PC-9 (cell line): Measurements from ENCODE around the gene MPPED2. TPM values are rescaled to one million over a fixed set of nuclear protein-coding genes. Genes with fewer than 3 reads are reported as not detected.
"Not testable (repeated sequence)": the region's sequence is repeated elsewhere in the genome, so short reads cannot be mapped to it uniquely, and the experiment has no call there.

Experiments used
- BruUV-seq: library from RNA; stranded (reverse); fragments of 400-500 nt; replicated peaks from 2 replicates; lab custom pipeline; 2021; lab: Mats Ljungman, UMichigan
- CTCF ChIA-PET: fragments of 300-600 bp; sonication (Branson Sonifier 250); formaldehyde crosslinking; loops from one replicate; lab custom pipeline; 2022; ENCODE audit warnings: antibody characterized with exemption; lab: Charles Lee
- POLR2A ChIA-PET: fragments of 300-600 bp; sonication (Branson Sonifier 250); formaldehyde crosslinking; loops from one replicate; lab custom pipeline; 2022; ENCODE audit warnings: antibody characterized with exemption; ENCODE audit not compliant: unreplicated experiment; lab: Charles Lee
- DNase-seq, 2 experiments: peaks; one replicate each; pipeline versions ENCODE4 v3.0.0 to v3.0.0-alpha.2; 2015 to 2022; ENCODE audit warnings: mixed read lengths in 1 of 2
- H2AFZ ChIP-seq: fragments of 200-600 bp; sonication (generic); 2 replicates; pipeline ENCODE4 v1.8.1; 2017; ENCODE audit warnings: antibody characterized with exemption
- H3F3A ChIP-seq: fragments of 200-600 bp; sonication (generic); 2 replicates; pipeline ENCODE4 v1.8.1; 2017; ENCODE audit warnings: antibody characterized with exemption, mild to moderate bottlenecking, low read depth; ENCODE audit not compliant: insufficient read depth
- H3K27ac ChIP-seq: fragments of 200-600 bp; sonication (generic); 2 replicates; pipeline ENCODE4 v1.6.1; 2016; ENCODE audit warnings: mixed run types
- H3K27me3 ChIP-seq: fragments of 200-600 bp; sonication (generic); 2 replicates; pipeline ENCODE4 v1.6.1; 2016; ENCODE audit warnings: low read depth, mixed run types; ENCODE audit not compliant: insufficient read depth
- H3K36me3 ChIP-seq: fragments of 200-600 bp; sonication (generic); 2 replicates; pipeline ENCODE4 v1.6.1; 2016; ENCODE audit warnings: low read depth, mixed run types
- H3K4me1 ChIP-seq: fragments of 200-600 bp; sonication (generic); replicated peaks from 2 replicates; pipeline ENCODE4 v1.6.1; 2016; ENCODE audit warnings: mixed run types; ENCODE audit not compliant: insufficient read depth
- H3K4me2 ChIP-seq: fragments of 200-600 bp; sonication (generic); 2 replicates; pipeline ENCODE4 v1.6.1; 2017; ENCODE audit warnings: mixed run types
- H3K4me3 ChIP-seq: fragments of 200-600 bp; sonication (generic); 2 replicates; pipeline ENCODE4 v1.6.1; 2016; ENCODE audit warnings: mixed run types
- H3K79me2 ChIP-seq: fragments of 200-600 bp; sonication (generic); 2 replicates; pipeline ENCODE4 v1.6.1; 2017; ENCODE audit warnings: low read depth, mixed run types
- H3K9me2 ChIP-seq: fragments of 200-600 bp; sonication (generic); 2 replicates; pipeline ENCODE4 v1.8.1; 2017; ENCODE audit warnings: mild to moderate bottlenecking; ENCODE audit not compliant: insufficient read depth
- H3K9me3 ChIP-seq: fragments of 200-600 bp; sonication (generic); 2 replicates; pipeline ENCODE4 v1.8.1; 2016; ENCODE audit warnings: low read depth; ENCODE audit not compliant: insufficient read depth
- H4K20me1 ChIP-seq: fragments of 200-600 bp; sonication (generic); 2 replicates; pipeline ENCODE4 v1.8.1; 2017; ENCODE audit not compliant: insufficient read depth
- CTCF ChIP-seq: fragments of 200-600 bp; sonication (generic); conservative IDR thresholded peaks from 2 replicates; pipeline ENCODE4 v1.6.1; 2017; ENCODE audit warnings: mixed run types, antibody characterized with exemption, mild to moderate bottlenecking, moderate library complexity
- EZH2 ChIP-seq: fragments of 200-600 bp; sonication (generic); IDR thresholded peaks from 2 replicates; pipeline ENCODE4 v1.8.0; 2017; ENCODE audit warnings: antibody characterized with exemption, low read depth
- intact Hi-C: fragments of 100-400 bp; cut with micrococcal nuclease; formaldehyde crosslinking; loops from one replicate; pipeline ENCODE4 v1.10.0; 2022; ENCODE audit not compliant: unreplicated experiment
- total RNA-seq: library from RNA; stranded (reverse); gene quantifications from 2 replicates; pipeline ENCODE4 v1.2.3, GENCODE V29; 2021

MPPED2 gene
- total RNA-seq, 1 experiment from 2014 or later: not detected

- Histone ChIP-seq H3F3A (no peaks in the 10 kb centered on the region), H3K9me3 (no peaks in the 10 kb centered on the region), H3K4me3 (no peak overlapping the region), H3K27ac (no peak overlapping the region), H3K27me3 (no peaks in the 10 kb centered on the region), H3K4me1 (no peaks in the 10 kb centered on the region), H3K36me3 (no peaks in the 10 kb centered on the region), H3K4me2 (no peak overlapping the region), H4K20me1 (no peaks in the 10 kb centered on the region), H3K9me2 (no peaks in the 10 kb centered on the region), H3K79me2 (no peaks in the 10 kb centered on the region), H2AFZ (no peak overlapping the region)
- TF ChIP-seq EZH2 (no peak), CTCF (no peak)
- DNase-seq: no peak
- BruUV-seq: no TSS peak
- ChIA-PET CTCF (no interaction called here), POLR2A (no interaction called here)
- intact Hi-C loops: no loop called here
These were observed 25.7 kb downstream of the MPPED2 start for GRCh38 chr11:30560206-30561106.

GRCh38 chr11:30559004-30559403 is 27.1 kb downstream of the MPPED2 start:
- no TSS peak for BruUV-seq
- Histone ChIP-seq H4K20me1 (no peaks in the 10 kb centered on the region), H2AFZ (no peak overlapping the region), H3K4me2 (no peak overlapping the region), H3K9me3 (no peaks in the 10 kb centered on the region), H3F3A (no peaks in the 10 kb centered on the region), H3K79me2 (no peaks in the 10 kb centered on the region), H3K4me3 (no peak overlapping the region), H3K36me3 (no peaks in the 10 kb centered on the region), H3K27me3 (no peaks in the 10 kb centered on the region), H3K27ac (no peak overlapping the region), H3K9me2 (no peaks in the 10 kb centered on the region), H3K4me1 (no peaks in the 10 kb centered on the region)
- no peak for DNase-seq
- ChIA-PET POLR2A (no interaction called here), CTCF (no interaction called here)
- TF ChIP-seq EZH2: no peak
- no peak for TF ChIP-seq CTCF
- intact Hi-C loops: no loop called here

GRCh38 chr11:30554587-30554986 is 31.6 kb downstream of the MPPED2 start:
- H3K9me2 ChIP-seq, H2AFZ ChIP-seq, DNase-seq, POLR2A ChIA-PET, H3K4me1 ChIP-seq, H3K4me2 ChIP-seq, H3F3A ChIP-seq, H3K27me3 ChIP-seq, H3K36me3 ChIP-seq, BruUV-seq, H3K4me3 ChIP-seq, H4K20me1 ChIP-seq, H3K9me3 ChIP-seq, CTCF ChIA-PET, H3K27ac ChIP-seq, H3K79me2 ChIP-seq, intact Hi-C loops: not testable (repeated sequence)
